ENCODE data around the gene IL1RN. TPM values are rescaled to one million over a fixed set of nuclear protein-coding genes. Genes with fewer than 3 reads are reported as not detected.
A peak's percentile ranks its signal among the peaks of the same experiment; 100 is the strongest.
"Not testable (repeated sequence)": the region's sequence is repeated elsewhere in the genome, so short reads cannot be mapped to it uniquely, and the experiment has no call there.

IL1RN gene
- polyA plus RNA-seq (2013, experiment 1 of 2; ENCODE audit: insufficient read length): not detected
- not detected for polyA plus RNA-seq (2013, experiment 2 of 2; ENCODE audit: insufficient read length)

GRCh38 chr2:113126845-113127645 lies at the start of gene IL1RN:
Gene IL1RN (plus strand): TSS chr2:113127598. CDS start chr2:113127625, 27 bp downstream.
- no peak for DNase-seq

GRCh38 chr2:113077921-113078320 lies 49.5 kb upstream of the IL1RN start:
- DNase-seq: peak; percentile 21

- peak; percentile 29 for DNase-seq
Measured at GRCh38 chr2:113078350-113078839, 49.0 kb upstream of the IL1RN start.

DNA sequence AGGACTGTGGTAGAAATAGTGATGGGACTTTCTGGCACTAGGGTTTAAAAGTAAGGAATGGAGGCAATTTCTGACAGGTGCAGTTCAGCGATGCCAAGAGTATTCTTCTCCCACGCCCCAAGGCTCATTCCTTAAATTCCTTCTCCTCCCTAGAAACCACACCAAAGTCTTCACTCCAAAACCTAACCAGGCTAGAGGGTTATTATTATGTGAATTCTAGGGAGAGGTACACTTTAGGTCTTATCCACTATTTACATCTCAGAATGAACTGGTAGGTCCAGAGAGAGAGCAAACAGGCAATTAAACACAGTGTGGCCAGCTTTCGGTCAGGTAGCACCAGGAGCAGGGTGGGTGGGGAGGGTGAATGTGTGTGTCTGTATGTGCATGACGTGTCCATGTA lies 48.3 kb upstream of the IL1RN start:
- no peak for DNase-seq

DNA sequence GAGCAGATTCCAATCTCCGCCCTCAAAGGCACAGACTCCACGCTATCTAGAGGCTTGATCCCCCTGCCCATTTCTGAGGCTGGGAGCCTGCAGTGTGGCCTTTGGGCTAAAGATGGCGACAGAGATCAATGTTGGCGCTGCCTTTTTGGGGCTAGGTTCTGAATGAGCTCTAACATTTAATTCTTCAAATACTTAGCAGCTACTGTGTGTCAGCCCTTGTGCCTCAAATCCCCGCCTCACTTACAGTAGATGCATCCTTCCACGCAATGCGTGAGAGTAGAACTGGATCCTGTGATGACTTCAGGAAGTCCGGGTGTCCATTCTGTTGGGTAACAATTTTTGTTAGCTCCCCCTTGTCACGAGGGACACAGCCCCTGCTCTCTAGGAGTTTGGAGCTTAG lies 47.3 kb upstream of the IL1RN start:
- DNase-seq: peak; percentile 27

DNA sequence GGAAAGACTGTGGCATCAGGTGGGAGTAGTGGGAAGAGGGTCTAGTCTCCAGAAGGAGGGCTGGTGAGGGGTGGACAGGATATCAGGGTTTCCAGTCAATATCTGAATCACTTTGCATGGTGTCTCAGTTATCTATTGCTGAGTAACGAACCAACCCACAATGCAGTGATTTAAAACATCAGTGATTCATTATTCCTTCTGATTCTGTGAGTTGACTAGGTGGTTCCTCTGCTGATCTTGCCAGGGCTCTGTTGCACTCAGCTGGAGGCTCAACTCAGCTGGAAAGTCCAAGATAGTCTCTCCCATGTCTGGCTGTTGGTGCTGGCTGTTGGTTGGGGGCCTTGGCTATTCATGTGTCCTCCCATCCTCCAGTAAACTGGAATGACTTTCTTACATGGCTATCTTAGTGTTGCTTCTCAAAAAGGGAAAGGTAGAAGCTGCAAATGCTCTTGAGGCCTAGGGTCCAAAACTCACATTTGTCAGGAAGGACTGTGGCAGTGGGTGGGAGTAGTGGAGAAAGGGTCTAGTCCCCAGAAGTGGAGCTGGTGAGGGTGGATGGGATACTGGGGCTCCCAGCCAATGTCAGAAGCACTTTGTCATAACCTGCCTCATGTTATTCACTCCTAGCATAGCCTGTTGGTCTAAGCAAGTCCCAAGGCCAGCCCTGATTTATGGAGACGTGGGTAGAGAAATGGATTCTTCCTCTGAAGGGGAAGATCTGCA lies 45.7 kb upstream of the IL1RN start:
- no peak for DNase-seq

- no peak for DNase-seq
Measured at GRCh38 chr2:113083296-113083695, 44.1 kb upstream of the IL1RN start.

- DNase-seq: no peak
Measured at GRCh38 chr2:113084249-113085000, 43.0 kb upstream of the IL1RN start.

- DNase-seq: no peak
Measured at GRCh38 chr2:113085542-113085941, 41.9 kb upstream of the IL1RN start.

DNA sequence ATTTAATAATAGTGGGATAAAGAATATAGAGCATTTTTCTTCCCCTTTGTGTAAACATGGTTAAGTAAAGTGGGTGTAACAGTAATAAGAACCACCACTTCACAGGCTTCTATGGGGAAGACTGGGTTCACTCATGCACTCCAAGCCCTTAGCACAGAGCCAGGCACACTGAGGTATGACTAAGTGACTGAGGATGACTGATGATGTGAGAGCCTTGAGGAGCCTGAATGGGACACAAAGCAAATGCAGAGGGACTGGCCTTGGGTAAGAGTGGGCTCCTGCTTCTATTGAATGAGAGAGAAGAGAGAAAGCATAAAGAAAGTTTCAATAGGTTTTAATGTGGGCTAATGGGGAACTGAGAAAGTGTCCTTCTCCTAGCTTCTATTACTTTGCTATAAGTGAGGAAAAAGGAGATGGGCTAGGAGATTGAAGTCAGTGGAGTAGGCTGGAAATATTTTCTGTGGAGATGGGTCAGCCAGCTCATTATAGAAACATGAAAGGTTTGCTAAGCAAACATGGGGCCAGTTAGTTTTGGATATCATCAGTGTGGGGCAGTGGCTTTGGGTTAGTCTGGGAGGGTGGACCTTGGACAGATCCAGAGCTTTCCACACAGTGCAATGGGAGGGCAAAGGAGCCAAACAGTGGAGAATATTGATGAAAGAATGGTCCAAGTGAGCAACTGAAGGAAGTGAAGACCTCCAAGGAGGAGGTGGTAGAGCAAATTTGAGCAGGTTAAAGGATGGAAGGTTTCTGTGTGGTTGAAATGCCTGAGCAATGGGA lies 39.0 kb upstream of the IL1RN start:
- DNase-seq: no peak

GRCh38 chr2:113089916-113090315 lies 37.5 kb upstream of the IL1RN start:
- no peak for DNase-seq

- DNase-seq: no peak
Measured at GRCh38 chr2:113091231-113091896, 36.0 kb upstream of the IL1RN start.

- no peak for DNase-seq
Measured at GRCh38 chr2:113092864-113093612, 34.4 kb upstream of the IL1RN start.

GRCh38 chr2:113093613-113093977 lies 33.8 kb upstream of the IL1RN start:
- DNase-seq: no peak

GRCh38 chr2:113096306-113096705 lies 31.1 kb upstream of the IL1RN start:
- not testable (repeated sequence) for DNase-seq

- DNase-seq: not testable (repeated sequence)
Measured at GRCh38 chr2:113096842-113097618, 30.4 kb upstream of the IL1RN start.

DNA sequence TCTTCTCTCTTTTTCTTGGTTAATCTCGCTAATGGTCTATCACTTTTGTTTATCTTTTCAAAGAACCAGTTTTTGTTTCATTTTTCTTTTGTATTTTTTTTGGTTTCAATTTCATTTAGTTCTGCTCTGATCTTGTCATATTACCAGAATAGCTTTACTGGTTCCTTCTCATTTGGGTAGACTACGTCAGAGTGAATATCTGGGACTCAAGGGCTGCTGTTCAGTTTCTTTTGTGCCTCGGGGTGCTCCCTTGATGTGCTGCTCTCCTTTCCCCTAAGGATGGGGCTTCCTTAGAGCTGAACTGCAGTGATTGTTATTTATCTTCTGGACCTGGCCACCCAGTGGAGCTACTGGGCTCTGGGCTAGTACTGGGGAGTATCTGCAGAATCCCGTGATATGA lies 29.4 kb upstream of the IL1RN start:
- DNase-seq: no peak

DNA sequence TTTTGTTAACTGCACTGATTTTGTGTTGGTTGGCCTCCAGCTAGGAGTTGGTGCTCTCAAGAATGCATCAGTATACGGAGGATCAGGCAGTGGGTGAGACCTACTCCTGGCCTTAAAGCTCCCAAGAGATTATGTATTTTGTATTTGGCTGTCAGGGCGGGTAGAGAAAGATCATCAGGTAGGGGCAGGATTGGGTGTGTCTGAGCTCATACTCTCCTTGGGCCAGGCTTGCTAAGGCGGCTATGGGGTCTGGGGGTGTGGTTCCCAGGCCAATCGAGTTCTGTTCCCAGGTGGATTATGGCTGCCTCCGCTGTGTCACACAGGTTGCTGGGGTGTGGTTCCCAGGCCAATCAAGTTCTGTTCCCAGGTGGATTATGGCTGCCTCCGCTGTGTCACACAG lies 28.9 kb upstream of the IL1RN start:
- DNase-seq: no peak

- no peak for DNase-seq
Measured at GRCh38 chr2:113102133-113102532, 25.3 kb upstream of the IL1RN start.

DNA sequence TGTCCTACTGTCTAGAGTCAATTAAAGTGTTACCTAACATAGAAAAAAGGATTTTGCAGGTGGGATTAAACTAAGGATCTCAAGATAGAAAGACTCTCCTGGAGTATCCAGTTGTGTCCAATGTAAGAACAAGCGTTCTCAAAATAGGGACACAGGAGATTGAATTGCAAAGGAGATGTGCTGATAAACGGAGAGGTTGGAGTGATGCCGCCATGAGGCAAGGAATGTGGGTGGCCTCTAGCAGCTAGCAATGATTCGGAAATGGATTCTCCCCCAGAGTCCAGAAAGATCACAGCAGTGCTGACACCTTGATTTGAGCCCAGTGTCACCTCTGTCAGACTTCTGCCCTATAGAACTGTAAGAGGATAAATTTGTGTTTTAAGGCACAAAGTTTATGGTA lies 24.1 kb upstream of the IL1RN start:
- DNase-seq: no peak
